Heart right ventricle (tissue), 16 donors: ENCODE results near the gene PCSK5. TPM values are rescaled to one million over a fixed set of nuclear protein-coding genes. Genes with fewer than 3 reads are reported as not detected.

Experiments
- ATAC-seq, 8 donors: fragments of 200-7000 bp; cut with Tn5 transposase; one replicate each; pipeline ENCODE4 v1.9.1; 2020; ENCODE audit warnings: mild to moderate bottlenecking in 8 of 8, moderate library complexity in 8 of 8, moderate number of reproducible peaks in 1 of 8
- DNase-seq, 2 donors: peaks; one replicate each; pipeline ENCODE4 v3.0.0-alpha.2; 2020
- H3K27ac ChIP-seq, 10 donors: fragments of 200-600 bp; sonication (generic) in 2 of 10; one replicate each; pipeline versions ENCODE4 v1.5.0 to v1.8.0; 2020 to 2022; ENCODE audit warnings: mild to moderate bottlenecking in 3 of 10
- H3K27me3 ChIP-seq, 7 donors: fragments of 200-600 bp; one replicate each; pipeline ENCODE4 v1.8.0; 2021 to 2022; ENCODE audit warnings: mild to moderate bottlenecking in 2 of 7
- H3K36me3 ChIP-seq, 9 donors: fragments of 200-600 bp; sonication (generic) in 1 of 9; one replicate each; pipeline versions ENCODE4 v1.5.0 to v1.8.0; 2020 to 2022; ENCODE audit warnings: mild to moderate bottlenecking in 2 of 9
- H3K4me1 ChIP-seq, 9 donors: fragments of 200-600 bp; sonication (generic) in 1 of 9; one replicate each; pipeline versions ENCODE4 v1.5.0 to v1.8.0; 2020 to 2022; ENCODE audit warnings: mild to moderate bottlenecking in 4 of 9
- H3K4me3 ChIP-seq, 10 donors: fragments of 200-600 bp; sonication (generic) in 2 of 10; one replicate each; pipeline versions ENCODE4 v1.5.0 to v1.8.0; 2020 to 2022; ENCODE audit warnings: mild to moderate bottlenecking in 7 of 10, moderate library complexity in 2 of 10
- H3K9me3 ChIP-seq, 11 donors: fragments of 200-600 bp in 10 of 11; sonication (generic) in 2 of 11; one replicate each; pipeline versions ENCODE4 v1.5.0 to v1.8.0; 2013 to 2022; ENCODE audit warnings: mild to moderate bottlenecking in 2 of 11, control low read depth in 1 of 11, moderate library complexity in 1 of 11
- whole genome bisulfite sequencing, 2 donors: extraction: QIAGEN DNeasy Blood & Tissue Kit; methylation state at CpG; one replicate each; pipeline ENCODE4 v1.1.7; 2013; ENCODE audit warnings: inconsistent platforms in 1 of 2; 5-methylcytosine and 5-hydroxymethylcytosine counted together
- intact Hi-C, 10 donors: fragments of 100-400 bp; cut with DNase I; formaldehyde crosslinking; loops; one replicate each; pipeline versions ENCODE4 v1.11.1 to v1.14.2; 2022
- polyA plus RNA-seq, 2 donors: library from polyadenylated mRNA; stranded (reverse); fragments of 200-250 nt; gene quantifications; one replicate each; pipeline ENCODE4 v1.2.3, GENCODE V29; 2013
- total RNA-seq, 10 donors: library from RNA; stranded (reverse); fragmentation: NEBNext Ultra II Directional in 3 of 10; extraction: Animal tissue kit (Norgen Biotek cat#: 25700) in 3 of 10; gene quantifications; one replicate each; pipeline versions ENCODE4 v1.2.1 to v1.2.4, GENCODE V29; 2021 to 2023
- TF ChIP-seq, protein P1 (sequence below), 9 donors: fragments of 200-600 bp; sonication (generic) in 2 of 9; IDR thresholded peaks; one replicate each; pipeline versions ENCODE4 v1.5.0 to v1.8.0; 2021 to 2022; ENCODE audit warnings: antibody characterized with exemption in 9 of 9, mild to moderate bottlenecking in 5 of 9, moderate library complexity in 1 of 9
- donor health status: Arrhythmogenic right ventricular cardiomyopathy.
- donor health status: ischemic (EF 13 %, LVEDD 7.1; RV severe dilation, severe dysfunction).
- donor health status: healthy with polysubstance abuse.
- donor health status: DM: no; HTN: yes; CAD: no.
- donor health status: DM: no; HTN: no; CAD: no.
- donor health status: ischemic (EF 25% LVEDD 6.9; RV normal size, moderate dysfunction).
- donor health status: ischemic (EF 25% LVEDD 5.7; RV mildly dilated, moderate dysfunction).
- donor health status: healthy.
- donor health status: DM: yes; HTN: yes; CAD: no.
- donor health status: Ischemic cardiomyopathy.
- donor health status: ischemic (EF 35%, LVEDD 5.7; RV mildly dilated, moderate dysfunction).
- donor health status: nonischemic (EF 11% LVEDD 7.7; RV severe dilation, severe dysfunction).
- donor health status: DM: yes; HTN: yes; CAD: no.
- donor health status: PGD.
- donor health status: ischemic (EF 29% LVEDD 5.4; RV normal size, mild dysfunction).
- donor health status: nonischemic (EF 23%, LVEDD 6.1; RV moderate dilation, normal function).

PCSK5 gene
- total and polyA plus RNA-seq, 12 donors: 1.8 to 8.3 (median 5.7) TPM

- Histone ChIP-seq H3K4me1 (no peaks in the 10 kb centered on the region), H3K27me3 (no peaks in the 10 kb centered on the region), H3K9me3 (no peaks in the 10 kb centered on the region), H3K4me3 (no peak overlapping the region), H3K27ac (no peak overlapping the region), H3K36me3 (no peaks in the 10 kb centered on the region)
- DNase-seq (no peak), ATAC-seq (no peak)
- intact Hi-C loops: loop anchor here in 2 of 10 donors (10.0 kb wide), 2 partner anchors 61 to 119 kb away; partner anchors contain the start of gene PCSK5 (in 1 of the 2)
- WGBS, 2 donors: 65 to 74% methylated on average over 2 of the region's 2 CpGs
- TF ChIP-seq, protein P1, sequence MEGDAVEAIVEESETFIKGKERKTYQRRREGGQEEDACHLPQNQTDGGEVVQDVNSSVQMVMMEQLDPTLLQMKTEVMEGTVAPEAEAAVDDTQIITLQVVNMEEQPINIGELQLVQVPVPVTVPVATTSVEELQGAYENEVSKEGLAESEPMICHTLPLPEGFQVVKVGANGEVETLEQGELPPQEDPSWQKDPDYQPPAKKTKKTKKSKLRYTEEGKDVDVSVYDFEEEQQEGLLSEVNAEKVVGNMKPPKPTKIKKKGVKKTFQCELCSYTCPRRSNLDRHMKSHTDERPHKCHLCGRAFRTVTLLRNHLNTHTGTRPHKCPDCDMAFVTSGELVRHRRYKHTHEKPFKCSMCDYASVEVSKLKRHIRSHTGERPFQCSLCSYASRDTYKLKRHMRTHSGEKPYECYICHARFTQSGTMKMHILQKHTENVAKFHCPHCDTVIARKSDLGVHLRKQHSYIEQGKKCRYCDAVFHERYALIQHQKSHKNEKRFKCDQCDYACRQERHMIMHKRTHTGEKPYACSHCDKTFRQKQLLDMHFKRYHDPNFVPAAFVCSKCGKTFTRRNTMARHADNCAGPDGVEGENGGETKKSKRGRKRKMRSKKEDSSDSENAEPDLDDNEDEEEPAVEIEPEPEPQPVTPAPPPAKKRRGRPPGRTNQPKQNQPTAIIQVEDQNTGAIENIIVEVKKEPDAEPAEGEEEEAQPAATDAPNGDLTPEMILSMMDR (IDR thresholded peaks at IDR 0.05): no peak
Observed at GRCh38 chr9:76013809-76014208, 123.3 kb downstream of the PCSK5 start.

GRCh38 chr9:76018235-76018634 lies 127.8 kb downstream of the PCSK5 start:
- WGBS, 2 donors: 81 to 87% methylated on average over 12 of the region's 12 CpGs
- ATAC-seq: no peak
- Histone ChIP-seq H3K27me3 (no peaks in the 10 kb centered on the region), H3K27ac (no peak overlapping the region), H3K36me3 (no peaks in the 10 kb centered on the region), H3K4me3 (no peak overlapping the region), H3K9me3 (no peaks in the 10 kb centered on the region), H3K4me1 (no peaks in the 10 kb centered on the region)
- intact Hi-C loops: loop anchor here in 2 of 10 donors (10.0 kb wide), 2 partner anchors 57 to 123 kb away; partner anchors contain the start of gene PCSK5 (in 1 of the 2)
- no peak for DNase-seq
- TF ChIP-seq, protein P1 (IDR thresholded peaks at IDR 0.05): no peak

DNA sequence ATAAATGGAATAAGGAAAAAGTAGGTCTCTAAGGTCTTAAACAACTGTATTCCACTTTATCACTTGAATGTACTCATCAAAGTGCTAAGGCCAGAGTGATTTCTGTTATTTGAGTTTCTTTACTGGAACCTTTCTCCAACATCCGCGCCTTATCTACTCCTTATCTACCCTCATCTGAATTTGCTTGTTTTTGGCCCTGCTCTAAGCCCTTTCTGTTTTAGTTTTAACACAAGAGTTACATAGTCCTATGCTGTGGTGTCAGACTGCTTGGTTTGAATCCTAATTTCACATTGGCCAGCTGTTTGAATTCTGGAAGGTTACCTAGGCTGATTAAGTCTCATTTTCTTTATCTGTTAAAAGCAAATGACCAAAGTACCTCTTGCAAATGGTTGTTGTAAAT lies 128.3 kb downstream of the PCSK5 start:
- Histone ChIP-seq H3K27ac (no peak overlapping the region), H3K27me3 (no peaks in the 10 kb centered on the region), H3K9me3 (no peaks in the 10 kb centered on the region), H3K4me1 (no peaks in the 10 kb centered on the region), H3K36me3 (peaks cover 0 to 3% (median 0%) of the 10 kb centered on the region in 9 donors), H3K4me3 (no peak overlapping the region)
- intact Hi-C loops: loop anchor here in 2 of 10 donors (10.0 kb wide), 2 partner anchors 56 to 124 kb away; partner anchors contain the start of gene PCSK5 (in 1 of the 2)
- 48 to 87% methylated on average over 2 of the region's 2 CpGs for WGBS, 2 donors
- ATAC-seq (no peak), DNase-seq (no peak)
- TF ChIP-seq, protein P1 (IDR thresholded peaks at IDR 0.05): no peak

DNA sequence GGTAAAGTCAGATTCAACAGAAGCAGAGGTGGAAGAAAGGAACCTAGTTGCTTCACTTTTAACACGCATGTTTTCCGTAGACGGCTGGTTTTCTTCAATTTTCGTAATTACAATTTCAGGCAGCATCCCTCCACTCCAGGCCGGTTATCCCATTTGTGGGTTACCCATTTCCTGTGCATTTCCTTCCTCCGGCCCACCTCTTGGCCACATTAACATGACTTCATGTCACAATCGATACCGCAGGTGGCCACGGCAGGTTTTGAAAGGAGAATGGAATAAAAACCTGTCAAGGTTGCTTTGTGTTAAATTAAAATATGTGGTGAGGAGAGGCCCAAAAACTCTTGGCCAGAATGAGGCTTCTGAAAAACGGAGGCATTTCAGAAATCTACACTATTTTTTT lies 130.2 kb downstream of the PCSK5 start:
- Histone ChIP-seq H3K27ac (no peak overlapping the region), H3K36me3 (peaks cover 0 to 20% (median 0%) of the 10 kb centered on the region in 9 donors), H3K9me3 (no peaks in the 10 kb centered on the region), H3K4me1 (no peaks in the 10 kb centered on the region), H3K4me3 (no peak overlapping the region), H3K27me3 (no peaks in the 10 kb centered on the region)
- ATAC-seq: no peak
- TF ChIP-seq, protein P1 (IDR thresholded peaks at IDR 0.05): no peak
- WGBS, 2 donors: 67 to 71% methylated on average over 10 of the region's 10 CpGs
- DNase-seq: no peak
- intact Hi-C loops: no loop called here
